Peyer's patch (tissue), 4 donors: ENCODE results near the gene TMEM18.

ENCODE experiments used
- CTCF ChIP-seq, 6 experiments: fragments of 450-650 bp in 4 of 6; fragments of 200-600 bp in 2 of 6; sonication (generic) in 1 of 6; IDR thresholded peaks; one replicate each; pipeline ENCODE4 v1.5.1; 2017 to 2019; ENCODE audit warnings: antibody characterized with exemption in 6 of 6, mild to moderate bottlenecking in 3 of 6, moderate library complexity in 1 of 6
- POLR2A ChIP-seq, 2 donors: fragments of 450-650 bp; IDR thresholded peaks; one replicate each; pipeline ENCODE4 v1.5.1; 2017; ENCODE audit warnings: antibody characterized with exemption in 2 of 2, mild to moderate bottlenecking in 2 of 2, moderate library complexity in 2 of 2

GRCh38 chr2:637804-638203 lies 39.4 kb downstream of the TMEM18 start:
- TF ChIP-seq CTCF (IDR thresholded peaks at IDR 0.05) (no peak), POLR2A (IDR thresholded peaks at IDR 0.05) (no peak)
